GM13977 (cell line): ENCODE data around the gene LTBP4.

Source experiments
- DNase-seq: peaks from one replicate; pipeline ENCODE4 v3.0.0; 2012; ENCODE audit warnings: low spot score
- in situ Hi-C: fragments of 300-500 bp; cut with MboI; formaldehyde crosslinking; loops from one replicate; pipeline ENCODE4 v1.12.0; 2022; ENCODE audit warnings: low sequenced_read_pairs, low pct_unique_long_range_greater_than_20kb, mixed read lengths, inconsistent platforms; ENCODE audit not compliant: unreplicated experiment
- TF ChIP-seq, protein P1 (sequence below): IDR thresholded peaks from 2 replicates; pipeline ENCODE4 v1.5.1; 2012; ENCODE audit warnings: mild to moderate bottlenecking, control low read depth; ENCODE audit not compliant: insufficient read depth; ENCODE audit errors: extremely low read depth, missing control alignments

LTBP4 gene

DNA sequence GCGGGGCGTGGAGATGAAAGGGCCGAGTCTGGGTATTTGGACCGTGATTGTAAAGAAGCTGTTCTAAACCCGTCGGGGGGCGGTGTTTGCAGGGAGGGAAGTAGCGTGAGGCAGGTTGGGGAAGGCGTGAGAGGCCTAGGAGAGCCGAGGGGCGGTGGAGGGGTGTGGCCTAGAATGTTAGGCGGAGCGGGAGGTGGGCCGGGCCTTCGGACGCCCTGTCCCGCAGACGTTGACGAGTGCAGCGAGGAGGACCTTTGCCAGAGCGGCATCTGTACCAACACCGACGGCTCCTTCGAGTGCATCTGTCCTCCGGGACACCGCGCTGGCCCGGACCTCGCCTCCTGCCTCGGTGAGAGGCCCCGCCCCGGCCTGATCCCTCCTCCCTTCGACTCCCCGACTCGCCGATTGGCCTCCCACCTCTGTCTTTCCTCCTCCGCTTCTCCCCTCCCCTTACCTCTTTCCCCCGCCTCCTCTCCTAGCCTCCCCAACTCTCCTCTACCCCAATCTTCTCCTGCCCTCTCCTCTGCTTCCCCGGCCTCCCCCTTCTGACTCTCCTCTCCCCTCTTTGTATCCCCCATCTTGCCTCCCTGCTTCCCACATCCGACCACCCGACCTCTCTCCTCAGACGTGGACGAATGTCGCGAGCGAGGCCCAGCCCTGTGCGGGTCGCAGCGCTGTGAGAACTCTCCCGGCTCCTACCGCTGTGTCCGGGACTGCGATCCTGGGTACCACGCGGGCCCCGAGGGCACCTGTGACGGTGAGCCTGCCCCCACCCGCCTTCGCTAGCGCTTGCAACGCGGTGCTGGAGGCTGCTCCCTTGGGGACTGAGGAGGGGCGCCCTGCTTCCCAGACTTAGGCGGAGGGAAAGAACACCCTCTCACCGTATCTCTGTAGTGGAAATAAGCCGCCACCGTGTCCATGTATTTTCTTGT is 12.8 kb downstream of the LTBP4 start:
- in situ Hi-C loops, result loop anchor here (25.0 kb wide), 1 partner anchor 302 kb away; no protein-coding TSS in a partner anchor
- peak; percentile 93 for DNase-seq
- TF ChIP-seq, protein P1, sequence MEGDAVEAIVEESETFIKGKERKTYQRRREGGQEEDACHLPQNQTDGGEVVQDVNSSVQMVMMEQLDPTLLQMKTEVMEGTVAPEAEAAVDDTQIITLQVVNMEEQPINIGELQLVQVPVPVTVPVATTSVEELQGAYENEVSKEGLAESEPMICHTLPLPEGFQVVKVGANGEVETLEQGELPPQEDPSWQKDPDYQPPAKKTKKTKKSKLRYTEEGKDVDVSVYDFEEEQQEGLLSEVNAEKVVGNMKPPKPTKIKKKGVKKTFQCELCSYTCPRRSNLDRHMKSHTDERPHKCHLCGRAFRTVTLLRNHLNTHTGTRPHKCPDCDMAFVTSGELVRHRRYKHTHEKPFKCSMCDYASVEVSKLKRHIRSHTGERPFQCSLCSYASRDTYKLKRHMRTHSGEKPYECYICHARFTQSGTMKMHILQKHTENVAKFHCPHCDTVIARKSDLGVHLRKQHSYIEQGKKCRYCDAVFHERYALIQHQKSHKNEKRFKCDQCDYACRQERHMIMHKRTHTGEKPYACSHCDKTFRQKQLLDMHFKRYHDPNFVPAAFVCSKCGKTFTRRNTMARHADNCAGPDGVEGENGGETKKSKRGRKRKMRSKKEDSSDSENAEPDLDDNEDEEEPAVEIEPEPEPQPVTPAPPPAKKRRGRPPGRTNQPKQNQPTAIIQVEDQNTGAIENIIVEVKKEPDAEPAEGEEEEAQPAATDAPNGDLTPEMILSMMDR, result no peak

DNA sequence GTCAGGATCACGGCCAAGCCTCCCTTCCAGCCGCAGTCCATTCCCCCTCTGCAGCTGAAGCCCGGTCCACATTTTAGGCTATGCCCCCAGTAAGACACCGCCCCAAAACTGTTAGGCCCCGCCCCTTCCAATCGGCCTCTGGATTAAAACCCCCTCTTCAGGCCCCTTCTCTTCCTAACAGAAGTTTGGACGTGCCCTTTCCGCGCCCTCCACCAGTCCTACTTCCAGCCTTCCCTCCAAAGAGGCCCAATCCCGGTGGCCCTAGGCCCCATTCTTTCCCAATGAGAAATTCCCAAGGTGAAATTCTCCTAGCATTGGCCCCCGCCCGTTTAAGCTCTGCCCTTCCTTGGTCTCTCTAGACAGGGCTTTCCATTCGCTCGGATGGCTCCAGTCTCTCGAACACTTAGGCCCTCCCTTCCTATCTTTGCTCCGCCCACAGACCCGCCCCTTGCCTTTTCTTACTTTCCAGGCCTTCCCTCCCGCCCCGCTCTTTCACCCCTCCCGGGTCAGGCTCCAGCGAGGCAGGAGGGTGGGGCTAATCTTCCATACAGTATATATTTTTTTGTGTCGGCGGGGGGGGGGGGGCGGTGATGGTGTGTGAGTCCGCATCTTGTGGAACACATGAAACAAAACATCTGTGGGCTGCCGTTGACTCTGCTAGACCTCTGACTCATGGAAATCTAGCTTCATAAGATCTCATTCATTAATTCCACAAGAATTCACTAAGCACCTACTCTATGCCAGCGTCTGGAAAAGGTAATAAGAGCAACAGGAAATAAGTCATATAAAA is 13.6 kb downstream of the LTBP4 start:
- DNase-seq, result peak; percentile 73
- TF ChIP-seq, protein P1, result no peak
- in situ Hi-C loops, result loop anchor here (25.0 kb wide), 1 partner anchor 303 kb away; no protein-coding TSS in a partner anchor

DNA sequence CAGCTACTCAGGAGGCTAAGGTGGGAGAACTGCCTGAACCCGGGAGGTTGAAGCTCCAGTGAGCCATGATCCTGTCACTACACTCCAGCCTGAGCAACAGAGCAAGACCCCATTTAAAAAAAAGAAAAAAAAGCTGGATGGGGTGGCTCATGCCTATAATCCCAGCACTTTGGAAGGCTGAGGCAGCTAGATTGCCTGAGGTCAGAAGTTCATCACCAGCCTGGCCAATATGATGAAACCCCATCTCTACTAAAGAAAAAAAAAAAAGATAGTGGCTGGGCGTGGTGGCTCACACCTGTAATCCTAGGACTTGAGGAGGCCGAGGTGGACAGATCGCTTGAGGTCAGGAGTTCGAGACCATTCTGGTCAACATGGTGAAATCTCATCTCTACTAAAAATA is 15.0 kb downstream of the LTBP4 start:
- TF ChIP-seq, protein P1, result no peak
- in situ Hi-C loops, result loop anchor here (25.0 kb wide), 1 partner anchor 304 kb away; no protein-coding TSS in a partner anchor
- DNase-seq, result no peak

DNA sequence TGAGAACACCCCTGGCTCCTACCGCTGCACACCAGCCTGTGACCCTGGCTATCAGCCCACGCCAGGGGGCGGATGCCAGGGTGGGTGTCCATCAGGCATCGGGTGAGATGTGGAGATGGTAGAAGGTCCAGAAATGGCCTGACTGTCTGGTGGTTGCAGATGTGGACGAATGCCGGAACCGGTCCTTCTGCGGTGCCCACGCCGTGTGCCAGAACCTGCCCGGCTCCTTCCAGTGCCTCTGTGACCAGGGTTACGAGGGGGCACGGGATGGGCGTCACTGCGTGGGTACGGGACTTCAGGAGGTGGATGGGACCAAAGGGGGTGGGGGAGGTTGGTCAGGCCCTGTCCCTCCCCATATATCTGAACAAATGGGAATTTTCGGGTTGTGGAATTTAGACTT is 15.8 kb downstream of the LTBP4 start:
- TF ChIP-seq, protein P1, result no peak
- in situ Hi-C loops, result loop anchor here (25.0 kb wide), 1 partner anchor 305 kb away; no protein-coding TSS in a partner anchor
- DNase-seq, result no peak

DNA sequence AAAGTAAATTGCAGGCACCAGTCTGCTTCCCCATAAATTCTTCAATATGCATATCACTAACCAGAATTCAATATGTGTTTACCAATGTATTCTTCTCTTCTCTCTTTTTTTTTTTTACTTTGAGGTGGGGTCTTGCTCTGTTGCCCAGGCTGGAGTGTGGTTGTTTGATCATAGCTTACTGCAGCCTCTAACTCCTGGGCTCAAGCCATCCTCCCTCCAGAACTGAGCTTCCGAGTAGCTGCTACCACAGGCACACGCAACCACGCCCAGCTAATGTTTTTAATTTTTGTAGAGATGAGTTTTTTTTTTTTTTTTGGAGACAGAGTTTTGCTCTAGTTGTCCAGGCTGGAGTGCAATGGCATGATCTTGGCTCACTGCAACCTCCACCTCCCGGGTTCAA is 16.8 kb downstream of the LTBP4 start:
- in situ Hi-C loops, result loop anchor here (25.0 kb wide), 1 partner anchor 306 kb away; no protein-coding TSS in a partner anchor
- TF ChIP-seq, protein P1, result no peak
- no peak for DNase-seq
